NCI-H1092 (cell line): ENCODE data around the gene MYH8.

Source experiments
- DNase-seq: peaks from one replicate; lab custom pipeline; 2025; lab: John Stamatoyannopoulos, UW

MYH8 gene

GRCh38 chr17:10421900-10422542 is at the start of gene MYH8:
Gene MYH8 (minus strand): TSS chr17:10421950. CDS start chr17:10420227, 1,723 bp downstream.
- DNase-seq: no peak

DNA sequence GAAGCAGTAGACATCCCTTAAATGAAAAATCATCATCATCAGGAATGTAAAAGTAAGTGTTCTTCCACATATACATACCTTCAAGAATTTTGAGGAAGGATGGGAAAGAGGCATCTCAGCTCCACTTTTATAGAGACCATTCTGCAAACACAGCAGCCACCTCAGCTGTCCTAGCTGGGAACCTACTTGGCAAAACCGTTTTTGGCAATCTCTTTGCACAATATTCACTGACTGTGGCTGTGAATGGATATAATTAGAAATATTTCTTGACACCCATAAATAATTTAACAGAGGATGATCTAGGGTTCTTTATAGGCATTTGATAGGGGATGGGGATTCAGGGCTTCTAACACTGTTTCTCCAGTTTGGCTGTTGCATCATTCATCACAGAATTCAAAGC is 47.7 kb upstream of the MYH8 start, which contains the start of gene MYH4:
TSS of gene MYH4 (minus strand) at position 101 of the 400 bp plus-strand sequence. CDS start 2,814 bp downstream, outside the sequence.
- DNase-seq: no peak

DNA sequence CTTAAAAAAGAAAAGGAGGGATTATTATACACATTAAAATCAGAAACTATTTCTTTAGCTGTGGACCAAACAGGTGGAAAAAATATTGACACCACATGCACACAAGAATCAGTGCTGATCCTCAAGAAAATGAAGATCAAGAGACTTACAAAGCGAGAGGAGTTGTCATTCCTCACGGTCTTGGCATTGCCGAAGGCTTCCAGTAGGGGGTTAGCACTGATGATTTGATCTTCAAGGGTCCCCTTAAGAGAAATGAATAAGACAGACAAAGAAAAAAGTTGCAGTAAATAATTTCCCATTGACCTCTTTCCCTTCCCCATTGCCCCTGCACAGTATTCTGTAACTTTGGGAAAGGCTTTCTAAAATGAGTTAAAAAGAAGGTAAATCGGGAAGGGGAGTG is 41.7 kb upstream of the MYH8 start:
- no peak for DNase-seq

GRCh38 chr17:10460062-10460461 is 38.3 kb upstream of the MYH8 start:
- DNase-seq: no peak

DNA sequence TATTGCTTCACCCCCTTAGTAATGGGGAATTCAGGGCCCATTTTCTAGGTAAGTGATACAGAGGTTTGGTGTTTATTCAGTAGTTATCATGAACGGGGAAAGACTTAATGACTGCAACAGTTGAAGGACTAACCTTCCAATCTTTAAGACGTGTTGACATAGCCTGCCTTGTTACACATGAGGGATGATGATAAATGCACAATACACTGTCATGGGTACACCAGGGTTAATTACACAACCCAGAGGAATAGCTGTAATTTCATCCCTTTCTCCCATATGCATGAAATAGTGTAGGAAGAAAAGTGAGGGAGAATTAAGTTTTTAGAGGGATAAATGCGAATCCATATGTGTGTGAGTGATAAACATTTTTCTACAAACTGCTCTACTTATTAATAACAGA is 37.0 kb upstream of the MYH8 start:
- no peak for DNase-seq

GRCh38 chr17:10457952-10458351 is 36.2 kb upstream of the MYH8 start:
- no peak for DNase-seq

- DNase-seq: no peak
Measured at GRCh38 chr17:10447026-10447931, 25.5 kb upstream of the MYH8 start.

DNA sequence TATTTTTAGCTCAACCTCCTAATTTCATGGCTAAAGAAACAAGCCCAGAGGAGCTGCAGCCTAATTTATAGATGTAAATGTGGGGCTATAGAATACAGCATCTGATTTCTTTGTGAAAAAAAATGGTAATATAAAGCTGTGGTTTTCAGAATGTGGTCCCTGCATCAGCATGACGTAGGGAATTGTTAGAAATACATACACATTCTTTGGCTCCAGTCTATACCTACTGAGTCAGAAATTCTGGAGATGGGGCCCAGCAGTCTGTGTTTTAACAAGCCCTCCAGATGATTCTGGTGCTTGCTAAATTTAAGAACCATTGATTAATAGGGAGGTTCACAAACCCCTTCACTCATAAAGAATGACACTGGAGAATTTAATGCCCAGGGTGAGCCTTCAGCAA is 18.1 kb upstream of the MYH8 start:
- no peak for DNase-seq

DNA sequence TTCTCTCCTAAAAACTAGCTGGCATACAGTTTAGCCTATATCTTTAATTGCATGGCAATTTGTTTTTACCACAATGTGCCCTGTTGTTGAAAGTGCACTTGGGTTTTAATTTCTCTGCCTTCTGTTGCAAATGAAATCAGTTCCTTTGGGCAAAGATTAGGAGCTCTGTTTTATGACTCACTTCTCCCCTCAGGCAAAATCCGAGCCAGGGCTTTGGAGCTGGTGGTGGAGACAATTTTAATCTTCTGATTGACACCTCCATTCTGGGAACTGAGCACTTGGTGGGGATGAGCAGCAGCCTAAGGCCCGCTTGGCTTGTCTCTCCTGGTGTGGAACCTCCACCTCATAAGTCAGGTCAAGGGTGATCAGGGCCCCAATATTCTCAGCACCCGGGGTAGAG is 13.3 kb upstream of the MYH8 start:
- no peak for DNase-seq

- no peak for DNase-seq
Measured at GRCh38 chr17:10429421-10430045, 7.8 kb upstream of the MYH8 start.

GRCh38 chr17:10428781-10429180 is 7.0 kb upstream of the MYH8 start:
- no peak for DNase-seq

- DNase-seq: no peak
Measured at GRCh38 chr17:10421211-10421610, 539 bp downstream of the MYH8 start.

DNA sequence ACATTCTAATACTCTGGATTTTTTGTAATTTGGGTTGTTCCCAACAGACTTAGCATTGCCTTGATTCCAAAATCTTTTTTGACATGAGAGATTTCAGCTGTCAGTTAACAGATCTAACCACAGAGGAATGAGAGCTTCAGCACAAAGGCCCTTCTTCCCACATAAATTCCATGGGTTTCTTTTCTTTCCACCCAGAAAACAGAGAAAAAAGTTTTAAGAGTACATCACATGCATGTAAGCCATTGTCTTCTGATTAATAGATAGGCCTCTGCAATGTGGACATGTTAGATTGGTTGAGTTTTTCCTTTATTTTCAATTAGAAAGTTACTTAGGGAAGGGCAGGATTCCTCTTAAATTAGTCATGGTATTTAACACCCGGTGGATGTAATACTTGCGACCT is 939 bp downstream of the MYH8 start:
- no peak for DNase-seq

GRCh38 chr17:10417431-10417830 is 4.3 kb downstream of the MYH8 start:
- DNase-seq: no peak

DNA sequence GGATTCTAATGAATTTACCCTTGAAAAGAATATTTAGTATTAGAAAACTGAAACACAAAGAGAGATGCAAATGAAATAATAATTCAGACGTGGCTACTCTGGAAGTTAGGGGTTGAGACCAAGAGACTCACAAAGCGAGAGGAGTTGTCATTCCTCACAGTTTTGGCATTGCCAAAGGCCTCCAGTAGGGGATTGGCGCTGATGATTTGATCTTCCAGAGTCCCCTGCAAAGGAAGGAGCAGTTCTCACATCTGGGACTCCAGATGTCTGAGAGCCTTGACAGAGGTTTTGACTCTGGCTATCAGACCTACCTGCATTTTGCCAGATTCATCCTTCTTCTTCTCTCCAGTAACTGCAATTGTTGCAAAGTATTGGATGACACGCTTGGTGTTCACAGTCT is 6.6 kb downstream of the MYH8 start:
- no peak for DNase-seq

DNA sequence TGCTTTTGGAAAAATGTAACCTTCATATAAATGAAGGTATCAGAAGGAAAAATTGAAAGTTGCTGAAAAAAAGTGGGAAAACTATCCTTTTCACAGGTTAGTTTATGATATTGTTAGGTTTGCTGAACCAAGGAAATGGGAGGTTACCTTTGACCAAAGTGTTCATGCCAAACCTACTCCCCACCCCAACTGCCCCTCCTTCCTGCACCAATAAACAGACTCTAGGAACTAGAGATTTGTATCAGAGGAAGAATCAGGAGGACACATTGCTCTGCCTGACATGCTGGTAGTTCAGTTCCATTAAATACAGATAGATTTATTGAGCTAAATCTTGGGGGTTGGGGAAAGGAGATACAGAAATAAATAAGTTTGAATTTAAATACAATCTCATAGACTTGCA is 18.2 kb downstream of the MYH8 start:
- DNase-seq: no peak

DNA sequence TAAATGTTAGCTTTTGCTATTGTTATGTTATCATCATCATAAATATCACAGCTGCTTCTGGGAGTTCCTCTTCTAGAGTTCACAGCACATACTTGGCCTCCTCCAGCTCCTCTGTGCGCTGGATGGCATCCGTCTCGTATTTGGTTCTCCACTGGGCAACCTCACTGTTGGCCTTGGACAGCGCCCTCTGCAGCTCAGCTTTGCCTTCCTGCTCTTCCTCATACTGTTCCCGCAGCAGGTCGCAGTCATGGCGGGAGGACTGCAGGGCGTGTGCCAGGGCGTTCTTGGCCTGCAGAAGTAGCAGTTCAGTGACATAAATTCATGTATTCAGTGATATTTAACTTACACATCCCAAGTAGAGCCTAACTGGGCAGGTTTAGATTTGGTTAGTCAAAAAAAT is 23.4 kb downstream of the MYH8 start:
- DNase-seq: no peak

- DNase-seq: no peak
Measured at GRCh38 chr17:10396524-10397163, 25.1 kb downstream of the MYH8 start.

- DNase-seq: no peak
Measured at GRCh38 chr17:10394201-10394887, 27.4 kb downstream of the MYH8 start.

DNA sequence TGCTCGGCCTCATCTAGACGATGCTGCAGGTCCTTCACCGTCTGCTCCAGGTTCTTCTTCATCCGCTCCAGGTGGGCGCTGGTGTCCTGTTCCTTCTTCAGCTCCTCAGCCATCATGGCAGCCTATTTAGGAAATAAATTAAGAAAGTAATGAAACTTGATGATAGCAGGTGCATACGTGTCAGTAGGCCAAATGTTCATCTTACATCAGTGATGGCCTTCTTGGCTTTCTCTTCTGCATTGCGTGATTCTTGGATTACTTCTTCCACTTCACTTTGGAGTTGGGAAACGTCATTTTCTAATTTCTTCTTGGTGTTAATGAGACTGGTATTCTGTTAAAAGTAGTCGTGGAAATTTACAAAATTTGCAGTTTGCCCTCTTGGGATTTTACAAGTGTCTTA is 28.9 kb downstream of the MYH8 start:
- DNase-seq: no peak

DNA sequence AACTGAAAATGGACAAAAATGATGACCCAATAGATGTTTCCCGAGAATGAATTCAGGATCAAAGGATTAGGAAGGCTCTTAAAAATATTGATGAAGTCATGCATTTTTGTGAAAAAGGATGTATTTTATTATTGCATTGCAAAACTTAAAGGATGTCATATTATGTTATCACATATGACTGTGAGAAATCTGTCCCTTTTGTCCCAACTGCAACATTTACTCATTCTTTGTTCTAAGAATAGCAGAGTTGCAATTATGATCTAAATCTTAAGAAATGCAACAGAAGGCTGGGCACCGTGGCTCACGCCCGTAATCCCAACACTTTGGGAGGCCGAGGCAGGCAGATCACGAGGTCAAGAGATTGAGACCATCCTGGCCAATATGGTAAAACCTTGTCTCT is 35.9 kb downstream of the MYH8 start:
- DNase-seq: no peak

DNA sequence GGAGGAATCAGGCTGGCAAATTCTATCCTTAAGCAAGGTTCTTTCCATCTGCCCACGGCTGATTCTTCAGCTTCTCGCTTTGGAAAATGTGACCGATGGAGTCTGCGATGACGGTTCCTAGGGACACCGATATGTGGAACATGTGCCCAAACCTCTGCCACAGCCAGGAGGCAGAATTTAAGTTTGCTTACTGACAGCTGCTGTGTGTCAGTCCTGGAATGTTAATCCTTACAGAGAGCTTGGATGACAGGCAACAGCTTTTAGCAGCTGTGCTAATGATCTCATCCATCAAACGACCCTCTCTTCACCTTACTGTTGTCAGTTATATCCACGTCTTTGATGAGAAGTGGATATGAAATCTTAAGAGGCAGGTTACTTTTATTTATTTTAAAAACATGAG is 37.6 kb downstream of the MYH8 start:
- DNase-seq: no peak
